PC-3 (cell line): Measurements from ENCODE around the gene ZNF529. TPM values are rescaled to one million over a fixed set of nuclear protein-coding genes. Genes with fewer than 3 reads are reported as not detected.

ENCODE experiments used
- ATAC-seq: fragments of 200-7000 bp; cut with Tn5 transposase; 2 replicates; pipeline ENCODE4 v1.9.1; 2020; ENCODE audit warnings: mild to moderate bottlenecking, moderate library complexity
- BruUV-seq: library from RNA; stranded (reverse); fragments of 400-500 nt; replicated peaks from 2 replicates; lab custom pipeline; 2021; lab: Mats Ljungman, UMichigan
- CTCF ChIA-PET: fragments of 300-600 bp; sonication (Branson Sonifier 250); formaldehyde crosslinking; loops from one replicate; lab custom pipeline; 2022; ENCODE audit warnings: antibody characterized with exemption; lab: Charles Lee
- POLR2A ChIA-PET: fragments of 300-600 bp; sonication (Branson Sonifier 250); formaldehyde crosslinking; loops from one replicate; lab custom pipeline; 2022; ENCODE audit warnings: antibody characterized with exemption; ENCODE audit not compliant: unreplicated experiment; lab: Charles Lee
- DNase-seq: peaks from one replicate; pipeline ENCODE4 v3.0.0-alpha.2; 2015
- H2AFZ ChIP-seq: fragments of 300-600 bp; sonication (generic); 2 replicates; pipeline ENCODE4 v1.6.0; 2016; ENCODE audit warnings: antibody characterized with exemption, low read length
- H3F3A ChIP-seq: fragments of 300-600 bp; sonication (generic); one replicate; pipeline ENCODE4 v1.6.0; 2017; ENCODE audit warnings: antibody characterized with exemption, low read length, control low read depth, mild to moderate bottlenecking; ENCODE audit not compliant: unreplicated experiment
- H3K27ac ChIP-seq: fragments of 300-600 bp; sonication (generic); 2 replicates; pipeline ENCODE4 v1.5.1; 2016; ENCODE audit warnings: mild to moderate bottlenecking, low read length
- H3K27me3 ChIP-seq: fragments of 300-600 bp; sonication (generic); 2 replicates; pipeline ENCODE4 v1.6.1; 2016; ENCODE audit warnings: low read length, mixed read lengths
- H3K36me3 ChIP-seq: fragments of 300-600 bp; sonication (generic); 2 replicates; pipeline ENCODE4 v1.6.1; 2016; ENCODE audit warnings: low read depth, mixed run types, low read length, mixed read lengths
- H3K4me1 ChIP-seq: fragments of 300-600 bp; sonication (generic); 2 replicates; pipeline ENCODE4 v1.5.1; 2016; ENCODE audit warnings: low read length; ENCODE audit not compliant: insufficient read depth
- H3K4me2 ChIP-seq: fragments of 300-600 bp; sonication (generic); 2 replicates; pipeline ENCODE4 v1.6.0; 2016; ENCODE audit warnings: low read length
- H3K4me3 ChIP-seq: fragments of 300-600 bp; sonication (generic); 2 replicates; pipeline ENCODE4 v1.5.1; 2016; ENCODE audit warnings: mild to moderate bottlenecking, low read length, mixed read lengths
- H3K79me2 ChIP-seq: fragments of 300-600 bp; sonication (generic); 2 replicates; pipeline ENCODE4 v1.6.1; 2017; ENCODE audit warnings: low read length, mixed read lengths
- H3K9ac ChIP-seq: fragments of 300-600 bp; sonication (generic); 2 replicates; pipeline ENCODE4 v1.6.0; 2016; ENCODE audit warnings: mild to moderate bottlenecking, low read length
- H3K9me2 ChIP-seq: fragments of 300-600 bp; sonication (generic); replicated peaks from 2 replicates; pipeline ENCODE4 v1.6.1; 2016; ENCODE audit warnings: mixed run types, low read length, mixed read lengths
- H3K9me3 ChIP-seq: fragments of 300-600 bp; sonication (generic); 2 replicates; pipeline ENCODE4 v1.6.1; 2016; ENCODE audit warnings: low read length, mixed read lengths
- H4K20me1 ChIP-seq: fragments of 300-600 bp; sonication (generic); 2 replicates; pipeline ENCODE4 v1.6.1; 2016; ENCODE audit warnings: low read length, mixed read lengths
- CTCF ChIP-seq: fragments of 300-600 bp; sonication (generic); conservative IDR thresholded peaks from 2 replicates; pipeline ENCODE4 v1.5.1; 2017; ENCODE audit warnings: antibody characterized with exemption, low read depth, mild to moderate bottlenecking, low read length
- EZH2 ChIP-seq: fragments of 300-600 bp; sonication (generic); IDR thresholded peaks from one replicate; pipeline ENCODE4 v1.6.1; 2017; ENCODE audit warnings: antibody characterized with exemption, mild to moderate bottlenecking, low read length; ENCODE audit not compliant: unreplicated experiment
- EZH2phosphoT487 ChIP-seq: fragments of 300-600 bp; sonication (generic); IDR thresholded peaks from 2 replicates; pipeline ENCODE4 v1.6.1; 2018; ENCODE audit warnings: mild to moderate bottlenecking, antibody characterized with exemption, low read length, borderline replicate concordance
- intact Hi-C: fragments of 100-400 bp; cut with micrococcal nuclease; formaldehyde crosslinking; loops from 2 replicates; pipeline ENCODE4 v1.9.0; 2023
- total RNA-seq: library from RNA; depleted of rRNA; stranded (reverse); fragments of >200 nt; gene quantifications from 2 replicates; pipeline ENCODE4 v1.2.3, GENCODE V29; 2014

The ZNF529 gene
- total RNA-seq, 1 experiment from 2014 or later = 3.1 TPM

DNA sequence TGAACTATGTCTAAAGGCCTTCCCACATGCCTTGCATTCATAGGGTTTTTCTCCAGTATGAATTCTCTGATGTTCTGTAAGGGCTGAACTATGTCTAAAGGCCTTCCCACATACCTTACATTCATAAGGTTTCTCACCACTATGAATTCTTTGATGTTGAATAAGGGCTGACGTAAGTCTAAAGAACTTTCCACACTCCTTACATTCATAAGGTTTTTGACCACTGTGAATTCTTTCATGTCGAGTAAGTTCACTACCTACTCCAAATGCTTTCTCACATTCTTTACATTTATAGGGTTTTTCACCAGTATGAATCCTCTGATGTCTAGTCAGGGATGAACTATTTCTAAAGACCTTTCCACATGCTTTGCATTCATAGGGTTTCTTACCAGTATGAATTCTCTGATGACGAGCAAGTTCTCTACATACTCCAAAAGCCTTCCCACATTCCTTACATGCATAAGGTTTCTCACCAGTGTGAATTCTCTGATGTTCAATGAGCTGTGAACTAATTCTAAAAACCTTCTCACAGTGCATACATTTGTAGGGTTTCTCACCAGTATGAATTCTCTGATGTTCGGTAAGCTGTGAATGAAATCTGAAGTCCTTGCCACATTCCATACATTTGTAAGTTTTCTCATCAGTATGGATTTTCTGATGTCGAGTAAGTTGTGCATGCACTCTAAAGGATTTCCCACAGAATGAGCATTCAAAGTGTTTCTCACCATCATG lies 25.9 kb downstream of the ZNF529 start:
- intact Hi-C loops = no loop called here
- H3K9me2 ChIP-seq = no peaks in the 10 kb centered on the region
- H3K4me3 ChIP-seq = no peak overlapping the region
- BruUV-seq = no TSS peak
- H3K27ac ChIP-seq = no peak overlapping the region
- no peak overlapping the region for H2AFZ ChIP-seq
- POLR2A ChIA-PET = no interaction called here
- CTCF ChIA-PET = no interaction called here
- TF ChIP-seq EZH2 (no peak), EZH2phosphoT487 (no peak), CTCF (no peak)
- H3K4me1 ChIP-seq = no peaks in the 10 kb centered on the region
- no peak overlapping the region for H3K4me2 ChIP-seq
- DNase-seq = peak; percentile 1
- H4K20me1 ChIP-seq = no peaks in the 10 kb centered on the region
- ATAC-seq = no peak
- H3K36me3 ChIP-seq = peaks cover 92% of the 10 kb centered on the region
- H3K9ac ChIP-seq = no peak overlapping the region
- no peaks in the 10 kb centered on the region for H3K27me3 ChIP-seq
- no peaks in the 10 kb centered on the region for H3F3A ChIP-seq
- H3K79me2 ChIP-seq = no peaks in the 10 kb centered on the region
- H3K9me3 ChIP-seq = peaks cover 42% of the 10 kb centered on the region

DNA sequence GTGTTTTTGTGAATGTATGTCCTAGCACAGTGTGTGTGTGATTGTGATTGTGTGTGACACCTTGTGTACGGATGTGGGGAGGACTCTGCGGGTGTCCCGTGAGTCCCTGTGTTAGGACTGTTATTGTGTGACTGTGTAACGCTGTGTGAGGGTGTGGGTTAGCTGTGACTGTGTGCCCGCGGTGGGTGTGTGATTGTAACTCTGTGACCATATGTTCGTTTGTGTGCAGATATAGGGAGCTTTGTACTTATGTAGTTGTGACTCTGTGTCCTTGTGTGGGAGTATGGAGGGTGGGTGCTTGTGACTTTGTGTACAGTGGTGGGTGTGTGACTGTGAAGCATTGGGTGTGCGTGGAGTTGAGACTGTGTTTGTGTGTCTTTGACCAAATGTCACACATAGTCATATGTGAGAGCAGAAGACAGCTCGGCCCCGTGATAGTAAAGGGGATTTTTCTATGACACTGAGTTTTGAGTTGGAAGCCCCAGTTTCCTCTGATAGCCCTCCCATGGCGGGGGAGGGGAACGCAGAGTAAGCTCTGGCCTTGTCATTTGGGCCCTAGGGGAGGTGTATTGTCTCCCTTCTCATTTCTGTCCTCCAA lies 44.1 kb downstream of the ZNF529 start:
- H3K4me3 ChIP-seq = peak overlapping the region; percentile 77
- H4K20me1 ChIP-seq = no peaks in the 10 kb centered on the region
- CTCF ChIA-PET = interaction anchor here (0.5 kb wide), 1 partner anchor 843 kb away, joined by 6 read pairs; no protein-coding TSS in a partner anchor
- DNase-seq (no peak), ATAC-seq (peak; percentile 26; the same call in 1 of the 2 replicates)
- H3K36me3 ChIP-seq = peaks cover 25% of the 10 kb centered on the region
- POLR2A ChIA-PET = interaction anchor here (0.7 kb wide), 1 partner anchor 159 kb away, joined by 7 read pairs; the partner anchor contains the start of gene ZNF567
- no peaks in the 10 kb centered on the region for H3K4me1 ChIP-seq
- no peaks in the 10 kb centered on the region for H3F3A ChIP-seq
- intact Hi-C loops = no loop called here
- H3K9me3 ChIP-seq = peaks cover 16% of the 10 kb centered on the region; the same call in 1 of the 2 replicates
- H3K79me2 ChIP-seq = peaks cover 23% of the 10 kb centered on the region
- no peaks in the 10 kb centered on the region for H3K27me3 ChIP-seq
- H3K9ac ChIP-seq = peak overlapping the region; percentile 84
- peak overlapping the region; percentile 99 for H2AFZ ChIP-seq
- no TSS peak for BruUV-seq
- no peak for TF ChIP-seq EZH2phosphoT487
- no peak for TF ChIP-seq CTCF
- no peak for TF ChIP-seq EZH2
- H3K27ac ChIP-seq = no peak overlapping the region
- H3K9me2 ChIP-seq = no peaks in the 10 kb centered on the region
- peak overlapping the region; percentile 92 for H3K4me2 ChIP-seq
